Measurements from ENCODE around the gene TCF3. TPM values are rescaled to one million over a fixed set of nuclear protein-coding genes. Genes with fewer than 3 reads are reported as not detected.

The TCF3 gene
- total RNA-seq, 5 donors from 2014 or later (not counting 1 experiment from before 2014, with no cell fraction given): 63.3 to 107 (median 94.6) TPM

DNA sequence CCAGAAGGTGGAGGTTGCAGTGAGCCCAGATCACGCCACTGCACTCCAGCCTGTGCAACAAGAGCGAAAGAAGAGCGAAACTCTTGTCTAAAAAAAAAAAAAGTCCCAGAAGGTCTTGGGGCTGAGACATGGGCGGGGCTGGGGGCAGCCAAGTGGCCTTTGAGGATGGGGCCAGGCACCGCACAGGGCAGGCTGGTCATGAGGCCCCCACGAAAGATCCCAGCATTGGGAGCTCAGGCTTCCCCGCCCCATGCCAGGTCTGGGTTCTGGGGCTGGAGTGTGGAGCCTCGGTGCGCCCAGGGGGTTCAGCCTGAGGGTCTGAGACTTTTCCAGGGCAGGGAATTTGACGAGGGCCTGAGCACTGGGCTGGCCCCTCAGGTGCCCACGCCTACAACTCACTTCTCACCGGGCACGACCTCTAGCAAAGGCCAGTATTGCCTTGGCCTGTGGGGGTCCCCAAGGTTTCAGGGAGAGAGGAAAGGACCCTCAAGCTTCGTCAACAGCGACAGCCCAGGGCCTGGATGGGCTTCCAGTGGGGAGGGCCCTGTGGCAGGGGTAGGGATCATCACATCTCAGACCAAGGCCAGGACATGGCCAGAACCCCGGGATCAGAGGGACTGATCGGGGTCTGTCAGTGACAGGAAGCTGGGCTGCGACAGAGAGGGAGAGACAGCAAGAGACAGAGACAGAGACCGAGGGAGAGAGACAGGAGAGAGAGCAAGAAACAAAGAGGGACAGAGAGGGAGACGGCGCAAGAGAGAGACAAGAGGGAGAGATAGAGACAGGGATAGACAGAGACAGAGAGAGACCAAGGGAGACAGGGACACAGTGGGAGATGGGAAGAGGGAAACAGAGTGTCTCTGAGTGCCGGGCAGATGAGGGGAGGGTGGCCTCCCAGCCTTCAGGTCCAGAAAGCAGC lies 76.8 kb downstream of the TCF3 start:
- WGBS (ENCODE audit: insufficient coverage): 90% methylated on average over 20 of the region's 22 CpGs
- Mint-ChIP-seq H3K36me3 (peaks cover 4% of the 10 kb centered on the region), H3K27me3 (peaks cover 0 to under 1% of the 10 kb centered on the region in 2 donors), H3K27ac (peak overlapping the region in 1 of 2 donors; percentile 44), H3K9me3 (no peaks in the 10 kb centered on the region), H3K4me1 (peaks cover 0 to 11% (median 0%) of the 10 kb centered on the region in 3 donors), H3K4me3 (no peak overlapping the region)
- Histone ChIP-seq H3K9me3 (no peaks in the 10 kb centered on the region), H3K4me1 (ENCODE audit: control insufficient read depth in 1 of 2, extremely low read depth in 1 of 2, insufficient read depth in 2 of 2, low read length in 2 of 2) (no peaks in the 10 kb centered on the region), H3K36me3 (ENCODE audit: control insufficient read depth in 2 of 2, extremely low read depth in 1 of 2, insufficient read depth in 1 of 2, low read length in 1 of 2) (peaks cover 19 to 28% of the 10 kb centered on the region in 2 donors), H3K27me3 (replicated peaks in 1 of 2; ENCODE audit: control insufficient read depth in 2 of 2, extremely low read depth in 1 of 2, insufficient read depth in 2 of 2, low read length in 1 of 2) (peaks cover 0 to 3% of the 10 kb centered on the region in 2 experiments), H3K27ac (ENCODE audit: low read length) (no peak overlapping the region), H3K4me3 (ENCODE audit: control insufficient read depth in 1 of 2, extremely low read depth in 1 of 2, low read length in 1 of 2) (no peak overlapping the region)
- ChIA-PET CTCF (no interaction called here), POLR2A (no interaction called here)
- DNase-seq (no peak), ATAC-seq (replicated peaks in 1 of 4) (no peak)

DNA sequence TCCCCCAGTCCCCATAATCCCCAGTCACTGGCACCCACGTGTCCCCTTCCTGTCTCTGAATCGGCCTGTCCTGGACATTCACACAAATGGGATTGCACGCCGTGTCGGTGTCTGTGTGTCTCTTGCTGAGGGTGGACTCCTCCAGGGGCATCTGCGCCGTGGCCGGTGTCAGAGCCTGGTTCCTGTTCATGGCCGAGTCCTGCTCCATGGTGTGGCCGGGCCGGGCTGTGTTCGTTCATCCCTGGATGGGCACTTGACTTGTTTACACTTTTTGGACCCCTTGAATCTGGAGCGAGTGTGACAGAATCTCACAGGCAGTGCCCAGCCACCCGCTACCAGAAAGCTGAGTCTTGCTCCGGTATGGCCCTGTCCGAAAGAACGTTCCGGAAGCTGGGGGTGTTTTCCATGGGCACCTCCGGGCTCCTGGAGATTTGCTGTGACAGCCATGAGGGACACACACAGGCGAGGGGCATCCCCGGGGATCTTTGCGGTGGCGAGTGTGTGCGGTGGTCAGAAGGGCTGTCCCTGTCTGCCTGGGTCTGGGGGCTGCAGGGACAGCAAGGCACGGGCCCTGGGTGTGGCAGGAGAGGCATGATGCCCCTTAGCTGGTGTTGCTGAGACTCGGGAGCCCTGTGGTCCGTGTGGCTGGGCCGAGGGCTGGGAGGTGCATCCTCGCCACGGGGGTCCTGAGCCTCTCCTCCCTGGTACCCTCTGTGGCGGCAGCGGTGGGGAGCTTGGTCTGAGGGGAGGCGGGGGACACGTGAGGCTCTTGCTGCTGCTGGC lies 77.9 kb downstream of the TCF3 start:
- DNase-seq (no peak), ATAC-seq (replicated peaks in 1 of 4) (no peak)
- Mint-ChIP-seq H3K27ac (no peak overlapping the region), H3K4me3 (no peak overlapping the region), H3K36me3 (no peaks in the 10 kb centered on the region), H3K27me3 (peaks cover 3 to 5% of the 10 kb centered on the region in 2 donors), H3K9me3 (no peaks in the 10 kb centered on the region), H3K4me1 (peaks cover 0 to 20% (median 2%) of the 10 kb centered on the region in 3 donors)
- Histone ChIP-seq H3K36me3 (ENCODE audit: control insufficient read depth in 2 of 2, extremely low read depth in 1 of 2, insufficient read depth in 1 of 2, low read length in 1 of 2) (peaks cover 19% of the 10 kb centered on the region in 2 donors), H3K9me3 (no peaks in the 10 kb centered on the region), H3K27ac (ENCODE audit: low read length) (no peak overlapping the region), H3K4me1 (ENCODE audit: control insufficient read depth in 1 of 2, extremely low read depth in 1 of 2, insufficient read depth in 2 of 2, low read length in 2 of 2) (no peaks in the 10 kb centered on the region), H3K4me3 (ENCODE audit: control insufficient read depth in 1 of 2, extremely low read depth in 1 of 2, low read length in 1 of 2) (no peak overlapping the region), H3K27me3 (replicated peaks in 1 of 2; ENCODE audit: control insufficient read depth in 2 of 2, extremely low read depth in 1 of 2, insufficient read depth in 2 of 2, low read length in 1 of 2) (peaks cover 0 to 6% of the 10 kb centered on the region in 2 experiments)
- CTCF ChIA-PET: interaction anchor here in 1 of 2 donors (0.6 kb wide), 1 partner anchor 790 kb away, joined by 3 read pairs; no protein-coding TSS in a partner anchor
- POLR2A ChIA-PET: interaction anchor here in 1 of 2 donors (0.6 kb wide), 1 partner anchor 76 kb away, joined by 5 read pairs; no protein-coding TSS in a partner anchor
- 93% methylated on average over 32 of the region's 34 CpGs for WGBS (ENCODE audit: insufficient coverage)

DNA sequence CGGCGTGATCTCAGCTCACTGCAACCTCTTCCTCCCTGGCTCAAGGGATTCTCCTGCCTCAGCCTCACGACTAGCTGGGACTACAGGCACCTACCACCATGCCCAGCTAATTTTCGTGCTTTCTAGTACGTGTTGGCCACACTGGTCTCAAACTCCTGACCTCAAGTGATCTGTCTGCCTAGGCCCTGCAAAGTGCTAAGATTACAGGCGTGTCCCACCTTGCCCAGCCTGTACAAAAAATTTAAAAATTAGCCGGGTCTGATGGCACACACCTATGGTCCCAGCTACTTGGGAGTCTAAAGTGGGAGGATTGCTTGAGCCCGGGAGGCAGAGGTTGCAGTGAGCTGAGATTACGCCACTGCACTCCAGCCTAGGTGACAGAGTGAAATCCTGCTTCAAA lies 79.6 kb downstream of the TCF3 start:
- Mint-ChIP-seq H3K4me3 (no peak overlapping the region), H3K9me3 (no peaks in the 10 kb centered on the region), H3K27ac (no peak overlapping the region), H3K36me3 (no peaks in the 10 kb centered on the region), H3K4me1 (peaks cover 0 to 17% (median 2%) of the 10 kb centered on the region in 3 donors), H3K27me3 (peaks cover 3 to 5% of the 10 kb centered on the region in 2 donors)
- no peak overlapping the region for H3K27ac ChIP-seq (ENCODE audit: low read length)
- DNase-seq (no peak), ATAC-seq (replicated peaks in 1 of 4) (no peak)
- CTCF ChIA-PET: interaction anchor here in 1 of 2 donors (0.7 kb wide), 2 partner anchors 161 to 576 kb away, joined by 3 to 4 read pairs; no protein-coding TSS in a partner anchor
- no peak overlapping the region for H3K4me3 ChIP-seq (ENCODE audit: control insufficient read depth in 1 of 2, extremely low read depth in 1 of 2, low read length in 1 of 2)
- peaks cover 0 to 18% of the 10 kb centered on the region in 2 experiments for H3K27me3 ChIP-seq (replicated peaks in 1 of 2; ENCODE audit: control insufficient read depth in 2 of 2, extremely low read depth in 1 of 2, insufficient read depth in 2 of 2, low read length in 1 of 2)
- 86% methylated on average over 7 of the region's 9 CpGs for WGBS (ENCODE audit: insufficient coverage)
- POLR2A ChIA-PET: interaction anchor here in 1 of 2 donors (0.6 kb wide), 1 partner anchor 98 kb away, joined by 4 read pairs; no protein-coding TSS in a partner anchor
- peaks cover 3 to 8% of the 10 kb centered on the region in 2 experiments for H3K4me1 ChIP-seq (ENCODE audit: control insufficient read depth in 1 of 2, extremely low read depth in 1 of 2, insufficient read depth in 2 of 2, low read length in 2 of 2)
- H3K36me3 ChIP-seq (ENCODE audit: control insufficient read depth in 2 of 2, extremely low read depth in 1 of 2, insufficient read depth in 1 of 2, low read length in 1 of 2): peaks cover 6 to 11% of the 10 kb centered on the region in 2 donors
- H3K9me3 ChIP-seq: no peaks in the 10 kb centered on the region

DNA sequence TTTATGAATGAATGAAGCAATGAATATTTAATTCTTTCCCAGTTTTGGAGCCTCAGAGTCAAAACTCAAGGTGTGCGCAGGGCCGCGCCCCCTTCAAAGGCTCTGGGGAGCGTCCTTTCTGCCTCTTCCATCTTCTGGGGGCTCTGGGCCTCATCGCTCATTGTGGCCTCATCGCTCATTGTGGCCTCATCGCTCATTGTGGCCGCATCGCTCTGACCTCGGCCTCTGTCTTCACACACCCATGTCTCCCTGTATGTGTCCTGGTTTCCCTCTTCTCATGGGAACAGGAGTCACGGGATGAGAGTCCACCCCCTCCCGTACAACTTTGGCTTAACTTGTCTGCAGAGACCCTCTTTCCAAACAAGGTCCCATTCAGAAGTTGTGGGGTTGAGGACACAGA lies 81.1 kb downstream of the TCF3 start:
- Mint-ChIP-seq H3K27ac (no peak overlapping the region), H3K9me3 (no peaks in the 10 kb centered on the region), H3K36me3 (no peaks in the 10 kb centered on the region), H3K27me3 (peaks cover 3 to 5% of the 10 kb centered on the region in 2 donors), H3K4me1 (peaks cover 0 to 15% (median 2%) of the 10 kb centered on the region in 3 donors), H3K4me3 (no peak overlapping the region)
- H3K9me3 ChIP-seq: no peaks in the 10 kb centered on the region
- H3K27me3 ChIP-seq (replicated peaks in 1 of 2; ENCODE audit: control insufficient read depth in 2 of 2, extremely low read depth in 1 of 2, insufficient read depth in 2 of 2, low read length in 1 of 2): peaks cover 0 to 21% of the 10 kb centered on the region in 2 experiments
- ATAC-seq (replicated peaks in 1 of 4) (no peak), DNase-seq (no peak)
- ChIA-PET POLR2A (no interaction called here), CTCF (no interaction called here)
- no peak overlapping the region for H3K4me3 ChIP-seq (ENCODE audit: control insufficient read depth in 1 of 2, extremely low read depth in 1 of 2, low read length in 1 of 2)
- 90% methylated on average over 10 of the region's 12 CpGs for whole genome bisulfite sequencing (ENCODE audit: insufficient coverage)
- H3K27ac ChIP-seq (ENCODE audit: low read length): no peak overlapping the region
- H3K36me3 ChIP-seq (ENCODE audit: control insufficient read depth in 2 of 2, extremely low read depth in 1 of 2, insufficient read depth in 1 of 2, low read length in 1 of 2): peaks cover 2 to 3% of the 10 kb centered on the region in 2 donors
- peaks cover 4 to 15% of the 10 kb centered on the region in 2 experiments for H3K4me1 ChIP-seq (ENCODE audit: control insufficient read depth in 1 of 2, extremely low read depth in 1 of 2, insufficient read depth in 2 of 2, low read length in 2 of 2)

DNA sequence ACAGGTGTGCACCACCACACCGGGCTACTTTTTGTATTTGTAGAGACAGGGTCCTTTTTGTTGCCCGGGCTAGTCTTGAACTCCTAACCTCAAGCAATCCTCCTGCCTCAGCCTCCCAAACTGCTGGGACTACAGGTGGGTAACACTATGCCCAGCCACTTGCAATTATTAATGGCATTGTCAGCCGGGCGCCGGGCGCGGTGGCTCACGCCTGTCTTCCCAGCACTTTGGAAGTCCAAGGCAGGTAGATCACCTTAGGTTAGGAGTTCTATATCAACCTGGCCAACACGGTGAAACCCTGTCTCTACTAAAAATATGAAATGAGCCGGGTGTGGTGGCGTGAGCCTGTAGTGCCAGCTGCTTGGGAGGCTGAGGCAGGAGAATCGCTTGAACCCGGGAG lies 81.6 kb downstream of the TCF3 start:
- ChIA-PET CTCF (no interaction called here), POLR2A (no interaction called here)
- Mint-ChIP-seq H3K27me3 (peaks cover 3 to 5% of the 10 kb centered on the region in 2 donors), H3K27ac (no peak overlapping the region), H3K9me3 (no peaks in the 10 kb centered on the region), H3K4me3 (peak overlapping the region in 1 of 3 donors; percentile 60), H3K36me3 (no peaks in the 10 kb centered on the region), H3K4me1 (peaks cover 0 to 12% (median 2%) of the 10 kb centered on the region in 3 donors)
- 92% methylated on average over 8 of the region's 13 CpGs for WGBS (ENCODE audit: insufficient coverage)
- Histone ChIP-seq H3K36me3 (ENCODE audit: control insufficient read depth in 2 of 2, extremely low read depth in 1 of 2, insufficient read depth in 1 of 2, low read length in 1 of 2) (no peaks in the 10 kb centered on the region), H3K4me1 (ENCODE audit: control insufficient read depth in 1 of 2, extremely low read depth in 1 of 2, insufficient read depth in 2 of 2, low read length in 2 of 2) (peaks cover 4 to 15% of the 10 kb centered on the region in 2 experiments), H3K9me3 (no peaks in the 10 kb centered on the region), H3K27me3 (replicated peaks in 1 of 2; ENCODE audit: control insufficient read depth in 2 of 2, extremely low read depth in 1 of 2, insufficient read depth in 2 of 2, low read length in 1 of 2) (peaks cover 0 to 21% of the 10 kb centered on the region in 2 experiments), H3K27ac (ENCODE audit: low read length) (no peak overlapping the region), H3K4me3 (ENCODE audit: control insufficient read depth in 1 of 2, extremely low read depth in 1 of 2, low read length in 1 of 2) (no peak overlapping the region)
- ATAC-seq (replicated peaks in 1 of 4) (no peak), DNase-seq (no peak)

DNA sequence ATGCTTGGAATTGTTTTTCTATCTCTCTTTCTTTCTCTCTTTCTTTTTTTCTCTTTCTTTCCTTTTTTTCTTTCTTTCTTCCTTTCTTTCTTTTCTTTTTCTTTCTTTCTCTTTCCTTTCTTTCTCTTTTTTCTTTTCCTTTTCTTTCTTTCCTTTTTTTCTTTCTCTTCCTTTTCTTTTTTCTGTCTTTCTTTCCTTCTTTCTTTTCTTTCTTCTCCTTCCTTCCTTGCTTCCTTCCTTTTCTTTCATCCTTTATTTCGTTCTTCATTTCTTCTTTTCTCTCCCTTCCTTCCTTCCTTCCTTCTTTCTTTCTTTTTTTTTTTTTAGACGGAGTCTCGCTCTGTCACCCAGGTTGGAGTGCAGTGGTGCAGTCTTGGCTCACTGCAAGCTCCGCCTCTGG lies 82.4 kb downstream of the TCF3 start:
- Histone ChIP-seq H3K27me3 (replicated peaks in 1 of 2; ENCODE audit: control insufficient read depth in 2 of 2, extremely low read depth in 1 of 2, insufficient read depth in 2 of 2, low read length in 1 of 2) (peaks cover 0 to 21% of the 10 kb centered on the region in 2 experiments), H3K27ac (ENCODE audit: low read length) (no peak overlapping the region), H3K4me1 (ENCODE audit: control insufficient read depth in 1 of 2, extremely low read depth in 1 of 2, insufficient read depth in 2 of 2, low read length in 2 of 2) (peaks cover 4 to 15% of the 10 kb centered on the region in 2 experiments), H3K4me3 (ENCODE audit: control insufficient read depth in 1 of 2, extremely low read depth in 1 of 2, low read length in 1 of 2) (no peak overlapping the region), H3K9me3 (no peaks in the 10 kb centered on the region), H3K36me3 (ENCODE audit: control insufficient read depth in 2 of 2, extremely low read depth in 1 of 2, insufficient read depth in 1 of 2, low read length in 1 of 2) (no peaks in the 10 kb centered on the region)
- no CpG with 5 or more reads among the region's 4 CpGs for WGBS (ENCODE audit: insufficient coverage)
- ChIA-PET CTCF (no interaction called here), POLR2A (no interaction called here)
- peaks cover 0 to 12% (median 2%) of the 10 kb centered on the region in 3 donors for H3K4me1 Mint-ChIP-seq
- H3K36me3 Mint-ChIP-seq: no peaks in the 10 kb centered on the region
- no peak for DNase-seq
- peaks cover 3 to 5% of the 10 kb centered on the region in 2 donors for H3K27me3 Mint-ChIP-seq
- no peaks in the 10 kb centered on the region for H3K9me3 Mint-ChIP-seq
- peak overlapping the region in 2 of 3 donors; percentile 49 to 60 for H3K4me3 Mint-ChIP-seq
- ATAC-seq (replicated peaks in 1 of 4): no peak
- H3K27ac Mint-ChIP-seq: peak overlapping the region in 1 of 2 donors; percentile 15
